Skin of body (tissue), 2 donors: ENCODE measurements around the gene TSPOAP1. TPM values are rescaled to one million over a fixed set of nuclear protein-coding genes. Genes with fewer than 3 reads are reported as not detected.

Source experiments
- DNase-seq: peaks from one replicate; lab custom pipeline; 2025; lab: John Stamatoyannopoulos, UW
- total RNA-seq: library from RNA; depleted of rRNA; stranded (reverse); fragments of >200 nt; gene quantifications from one replicate; pipeline ENCODE4 v1.2.3, GENCODE V29; 2014

Gene TSPOAP1
- total RNA-seq = 3.9 TPM

- no peak for DNase-seq
These were observed at the start of gene TSPOAP1 for GRCh38 chr17:58328195-58329034. TSS of gene TSPOAP1 (minus strand) at chr17:58328795. CDS start at chr17:58327920, 875 bp downstream.

GRCh38 chr17:58377661-58378060, 49.1 kb upstream of the TSPOAP1 start:
- DNase-seq = no peak

DNA sequence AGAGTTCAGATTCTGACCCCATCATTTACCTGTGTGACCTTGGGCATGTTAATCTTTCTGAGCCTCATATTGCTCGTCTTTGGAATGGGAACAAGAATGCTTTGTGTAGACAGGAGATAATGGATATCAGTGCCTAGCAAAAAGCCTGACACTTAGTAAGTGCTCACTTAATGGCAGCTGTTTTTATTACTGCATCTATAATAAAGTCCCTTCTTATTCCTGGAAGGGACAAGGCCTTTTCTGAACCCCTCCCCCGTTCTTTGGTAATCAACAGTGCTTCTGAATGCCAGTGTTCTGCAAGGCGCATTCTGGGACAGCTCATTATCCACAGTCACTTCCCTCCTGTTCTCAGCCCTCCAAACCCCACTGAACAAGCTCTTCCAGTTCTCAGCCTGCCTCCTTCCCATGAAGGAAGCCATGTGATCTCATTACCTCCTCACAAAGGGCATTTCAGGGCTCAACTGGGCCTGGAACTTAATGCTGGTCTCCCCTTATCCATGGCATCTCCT, 48.6 kb upstream of the TSPOAP1 start:
- DNase-seq = no peak

- no peak for DNase-seq
These were observed 47.9 kb upstream of the TSPOAP1 start for GRCh38 chr17:58376472-58377000.

DNA sequence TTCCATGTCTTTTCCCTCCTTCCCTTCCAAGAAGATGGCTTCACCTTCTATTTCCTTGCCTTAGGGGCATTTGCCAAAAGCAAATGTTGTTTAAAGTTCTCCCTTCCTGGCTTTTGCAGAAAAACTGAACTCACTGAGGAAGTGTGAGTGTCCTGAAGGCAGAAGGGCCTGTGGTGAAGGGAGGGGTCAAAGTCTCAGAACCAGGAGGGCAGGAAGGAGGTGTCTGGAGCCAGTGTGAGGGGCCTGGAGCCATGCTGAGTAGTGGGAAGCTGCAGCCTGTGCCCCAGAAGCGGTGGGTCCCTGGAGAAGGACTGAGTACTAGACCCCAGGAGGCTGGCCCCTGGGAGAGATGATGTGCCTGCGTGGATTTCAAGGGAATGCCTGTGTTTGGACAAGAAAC, 47.2 kb upstream of the TSPOAP1 start:
- DNase-seq = no peak

DNA sequence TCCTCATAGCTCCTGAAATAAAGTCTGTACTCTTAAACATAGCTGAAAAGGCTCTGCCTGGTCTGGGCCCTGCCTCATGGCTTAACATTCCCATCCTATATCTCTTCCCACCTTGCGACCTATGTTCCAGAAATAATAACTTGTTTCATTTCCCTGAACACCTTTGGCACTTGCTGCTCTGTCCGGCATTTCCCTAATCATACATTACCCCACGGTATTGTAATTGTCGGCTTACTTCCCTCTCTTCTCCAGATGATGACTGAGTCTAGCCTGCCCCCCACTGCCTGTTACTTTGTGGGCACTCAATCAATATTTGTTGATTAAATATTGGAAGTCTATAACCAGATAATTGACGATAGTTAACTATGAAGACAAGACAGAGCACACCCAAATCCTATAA, 46.7 kb upstream of the TSPOAP1 start:
- DNase-seq = no peak

GRCh38 chr17:58373923-58374322, 45.3 kb upstream of the TSPOAP1 start:
- no peak for DNase-seq

DNA sequence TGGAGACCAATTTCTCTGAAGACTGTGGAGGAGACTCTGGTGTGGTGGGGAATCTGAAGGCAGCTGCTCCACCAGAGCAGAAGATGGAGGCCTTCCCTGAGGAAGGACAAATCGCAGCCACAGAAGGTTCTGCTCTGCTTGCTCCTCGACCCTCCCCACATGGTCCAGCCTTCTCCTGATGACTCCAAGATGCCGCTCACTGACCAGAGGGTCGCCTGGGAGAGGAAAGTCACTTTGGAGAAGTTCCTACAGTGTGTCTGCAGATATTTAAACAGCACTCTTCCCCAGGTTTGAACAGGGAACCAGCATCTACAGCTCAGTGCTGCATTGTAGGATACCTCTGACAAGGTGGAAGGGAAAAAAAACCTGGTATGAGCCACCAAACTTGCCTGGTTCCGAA, 44.4 kb upstream of the TSPOAP1 start:
- no peak for DNase-seq

GRCh38 chr17:58371300-58371950, 42.8 kb upstream of the TSPOAP1 start:
- no peak for DNase-seq

- DNase-seq = no peak
These were observed 42.1 kb upstream of the TSPOAP1 start for GRCh38 chr17:58370716-58371115.

DNA sequence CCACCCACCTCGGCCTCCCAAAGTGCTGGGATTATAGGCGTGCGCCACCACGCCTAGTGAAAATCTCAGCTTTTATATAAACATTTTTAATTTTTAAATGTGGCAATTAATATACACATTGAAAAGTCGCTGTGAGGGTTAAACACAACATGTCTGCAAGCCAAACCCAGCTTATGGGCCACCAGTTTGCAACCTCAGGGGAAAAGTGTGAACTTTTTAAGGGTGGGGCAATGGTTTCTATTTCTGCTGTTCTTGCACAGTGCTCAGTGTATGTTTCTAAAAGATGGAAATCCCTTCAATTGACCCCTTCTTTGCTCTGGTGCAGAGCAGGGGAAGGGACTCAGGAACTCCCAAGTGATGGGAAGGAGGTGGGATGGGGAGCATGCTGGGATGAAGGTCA, 41.7 kb upstream of the TSPOAP1 start:
- DNase-seq = no peak

- no peak for DNase-seq
These were observed 40.8 kb upstream of the TSPOAP1 start for GRCh38 chr17:58369214-58370031.

- no peak for DNase-seq
These were observed 40.2 kb upstream of the TSPOAP1 start for GRCh38 chr17:58368860-58369213.

GRCh38 chr17:58367461-58367860, 38.9 kb upstream of the TSPOAP1 start:
- no peak for DNase-seq

DNA sequence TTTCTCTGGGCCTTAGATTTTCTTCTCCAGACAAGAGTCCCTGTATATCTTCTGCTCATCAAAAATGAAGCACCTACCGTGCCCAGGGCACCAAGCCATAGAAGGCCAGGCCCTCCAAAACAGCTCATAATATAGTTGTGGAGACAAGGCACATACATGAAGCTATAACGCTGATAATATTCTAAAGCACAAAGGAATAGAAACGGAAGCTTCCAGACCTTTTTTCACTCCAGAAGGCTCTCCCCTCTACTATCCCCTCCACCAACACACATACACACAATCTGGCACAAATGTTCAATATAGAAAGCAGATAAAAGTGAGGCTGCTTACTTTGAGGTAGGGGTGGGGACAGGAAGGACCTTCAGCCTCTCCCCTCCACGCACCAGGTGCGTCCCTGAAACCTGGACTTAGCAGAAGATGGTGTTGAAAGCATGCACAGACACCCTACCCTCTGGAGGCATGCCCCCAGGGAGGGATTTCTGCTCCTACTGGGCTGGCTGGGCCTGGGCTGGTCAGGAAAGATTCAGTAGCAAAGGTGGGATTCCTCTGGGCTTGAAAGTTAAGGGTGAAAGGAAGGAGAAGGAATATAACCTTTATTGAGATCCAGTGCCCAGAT, 37.5 kb upstream of the TSPOAP1 start:
- DNase-seq = no peak

DNA sequence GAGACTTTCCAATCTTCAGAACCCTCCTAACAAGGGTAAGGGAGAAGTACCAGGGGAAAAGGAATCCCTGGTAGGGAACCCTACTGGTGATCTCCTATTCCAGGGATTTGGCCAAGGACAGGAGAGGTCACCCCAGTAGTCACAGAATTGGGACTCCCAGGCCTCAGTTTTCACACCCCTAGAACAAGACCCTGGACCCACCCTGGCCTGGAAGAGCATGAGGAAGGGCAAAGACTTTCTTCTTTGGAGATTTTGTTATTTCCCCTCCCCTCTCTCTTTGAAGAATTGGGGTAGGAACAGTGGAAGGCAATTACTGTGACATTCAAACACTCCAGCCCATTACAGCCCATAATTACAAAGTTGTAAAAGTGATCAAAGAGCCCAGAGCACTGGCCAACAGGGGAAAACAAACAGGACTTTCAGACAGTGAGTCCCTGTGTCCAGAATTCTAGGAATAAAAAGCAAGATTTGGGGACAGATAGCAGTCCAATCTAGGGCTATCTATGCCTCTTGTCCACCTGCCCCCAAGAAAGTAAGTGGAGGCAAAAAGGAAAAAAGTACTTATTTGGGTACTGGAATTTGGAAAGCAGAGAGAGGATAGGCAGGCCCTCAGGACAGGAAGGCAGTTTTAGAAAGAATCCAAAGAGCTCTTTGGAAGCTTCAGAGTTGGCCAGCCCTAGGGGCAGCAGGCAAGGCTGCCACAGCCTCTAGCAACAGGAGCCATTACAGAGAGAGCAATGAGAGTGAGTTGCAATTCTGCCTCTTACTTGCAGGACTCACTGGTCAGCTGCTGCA, 36.8 kb upstream of the TSPOAP1 start:
- DNase-seq = no peak

- no peak for DNase-seq
These were observed 35.8 kb upstream of the TSPOAP1 start for GRCh38 chr17:58364270-58364942.

GRCh38 chr17:58363457-58364185, 35.0 kb upstream of the TSPOAP1 start:
- DNase-seq = no peak

GRCh38 chr17:58362368-58363014, 33.9 kb upstream of the TSPOAP1 start:
- no peak for DNase-seq
